GM19328 (cell line): ENCODE results near the gene NFATC1.
A peak's percentile ranks its signal among the peaks of the same experiment; 100 is the strongest.

ENCODE experiments used
- ATAC-seq: cut with Tn5 transposase; IDR thresholded peaks from one replicate; pipeline ENCODE4 v1.9.1; 2021; ENCODE audit warnings: mild to moderate bottlenecking, moderate library complexity; ENCODE audit not compliant: unreplicated experiment

Gene NFATC1

DNA sequence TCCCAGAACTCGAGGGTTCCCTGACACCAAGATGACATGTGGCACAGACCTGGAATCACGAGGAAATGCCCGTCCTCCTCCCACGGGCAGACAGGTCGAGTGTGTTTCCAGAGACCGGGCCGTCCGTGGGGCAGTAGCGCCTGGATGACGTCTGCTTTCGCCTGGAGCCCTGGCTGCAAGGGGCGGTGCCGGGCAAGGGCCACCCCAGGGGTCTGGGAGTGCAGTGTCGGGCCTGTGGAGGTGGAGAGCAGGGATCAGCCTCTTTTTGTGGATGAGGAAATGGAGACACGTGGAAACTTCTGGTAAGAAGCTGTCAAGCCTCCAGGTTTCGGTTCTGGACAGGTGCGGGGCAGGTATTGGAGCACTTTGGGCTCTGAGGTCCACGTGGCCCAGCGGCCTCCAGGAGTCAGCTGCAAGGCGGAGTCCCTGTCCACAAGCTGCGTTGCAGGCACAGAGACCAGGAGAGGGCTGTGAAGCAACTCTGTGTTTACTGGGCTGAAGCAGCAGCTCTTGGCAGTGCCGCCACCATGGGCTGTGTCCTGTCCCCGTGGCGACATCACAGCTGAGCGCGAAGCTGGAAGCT lies 25.6 kb downstream of the NFATC1 start:
- ATAC-seq: no peak

DNA sequence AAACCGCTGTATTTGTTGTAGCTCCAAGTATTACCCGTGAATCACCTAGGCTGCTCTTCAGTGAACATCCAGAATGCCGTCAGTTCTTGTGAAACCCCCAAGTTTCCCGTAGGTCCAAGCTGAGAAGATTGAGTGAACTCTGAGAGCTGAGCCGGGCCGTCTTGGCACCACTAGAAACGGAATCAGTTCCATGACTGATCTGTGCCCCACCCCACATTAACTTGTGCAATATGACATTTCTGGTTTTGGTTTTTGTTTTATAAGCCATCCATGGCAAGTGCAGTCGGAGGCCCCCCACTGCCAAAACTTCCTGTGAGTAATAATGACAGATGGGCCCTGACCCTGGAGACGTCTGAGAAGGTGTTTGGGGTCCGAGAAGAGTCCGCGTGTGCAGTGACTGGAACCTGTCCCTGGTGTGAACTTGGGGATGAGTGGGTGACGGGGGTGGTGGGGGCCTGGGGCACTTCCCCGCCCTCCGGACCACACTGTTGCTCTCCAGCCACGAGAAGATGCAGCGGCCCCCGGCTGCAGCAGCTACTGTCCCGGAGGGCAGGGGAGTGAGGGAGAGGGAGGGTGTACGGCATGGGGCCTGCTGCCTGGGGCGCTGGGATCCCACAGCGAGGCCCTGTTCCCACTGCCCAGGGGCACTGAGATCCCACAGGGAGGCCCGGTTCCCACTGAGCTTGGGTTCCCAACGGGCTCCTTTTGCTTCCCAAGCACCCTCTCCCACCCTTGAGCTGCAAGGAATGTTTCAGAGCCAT lies 26.5 kb downstream of the NFATC1 start:
- peak; percentile 58 for ATAC-seq

DNA sequence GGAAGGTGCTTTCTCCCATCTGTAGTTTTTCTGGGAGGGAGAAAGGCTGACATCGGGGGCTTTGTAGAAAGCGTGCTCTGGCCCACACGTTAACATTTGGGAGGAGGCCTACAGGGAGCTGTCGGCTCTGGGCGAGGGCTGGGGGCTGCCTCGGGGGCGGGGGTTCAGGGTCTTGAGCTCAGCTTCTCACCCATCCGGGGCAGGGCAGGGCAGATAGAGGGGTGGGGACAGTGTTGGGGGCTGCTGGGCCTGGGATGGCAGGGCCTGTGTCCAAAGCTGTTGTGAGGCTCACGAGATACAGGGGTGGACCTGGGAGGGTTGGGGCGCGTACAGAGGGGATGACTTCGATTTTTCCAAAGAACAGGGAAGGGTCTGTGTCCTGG lies 27.0 kb downstream of the NFATC1 start:
- no peak for ATAC-seq

DNA sequence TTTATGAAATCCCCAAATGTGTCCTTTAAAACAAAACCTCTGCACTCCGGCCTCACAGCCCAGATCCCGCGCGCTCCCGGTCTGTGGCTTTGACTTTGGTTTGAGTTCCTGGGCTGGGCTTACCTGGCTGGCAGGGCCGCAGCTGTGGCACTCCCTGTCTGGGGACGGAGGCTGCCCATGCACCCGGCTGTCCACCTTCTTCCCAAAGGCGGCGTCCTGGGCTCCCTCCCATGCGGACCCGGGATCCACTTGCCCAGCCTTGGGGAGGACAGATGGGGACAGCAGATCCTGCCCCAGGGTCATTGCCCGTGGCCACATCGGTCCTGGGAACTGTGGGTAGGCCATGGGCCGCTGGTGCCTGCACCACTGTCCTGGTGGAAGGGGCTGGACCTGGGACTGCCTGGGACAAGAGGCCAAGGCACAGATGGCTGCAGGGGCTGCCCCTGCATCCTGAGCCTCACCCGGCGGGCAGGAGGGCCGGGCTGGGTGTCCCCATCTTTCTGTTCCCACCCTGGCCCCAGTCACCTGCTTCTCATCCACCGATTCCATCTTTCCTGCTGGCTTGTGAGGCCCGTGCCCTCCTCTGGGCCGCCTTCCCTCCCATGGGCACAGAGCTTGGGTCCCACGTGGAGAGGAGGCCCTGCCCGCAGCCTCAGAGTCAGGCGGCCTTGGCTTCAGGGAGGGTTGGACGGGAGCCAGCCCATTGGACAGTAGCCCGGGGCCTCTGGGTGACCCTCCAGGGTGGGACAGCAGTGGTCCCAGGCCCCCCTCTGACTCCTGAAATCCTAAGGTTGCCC lies 27.7 kb downstream of the NFATC1 start:
- ATAC-seq: no peak

DNA sequence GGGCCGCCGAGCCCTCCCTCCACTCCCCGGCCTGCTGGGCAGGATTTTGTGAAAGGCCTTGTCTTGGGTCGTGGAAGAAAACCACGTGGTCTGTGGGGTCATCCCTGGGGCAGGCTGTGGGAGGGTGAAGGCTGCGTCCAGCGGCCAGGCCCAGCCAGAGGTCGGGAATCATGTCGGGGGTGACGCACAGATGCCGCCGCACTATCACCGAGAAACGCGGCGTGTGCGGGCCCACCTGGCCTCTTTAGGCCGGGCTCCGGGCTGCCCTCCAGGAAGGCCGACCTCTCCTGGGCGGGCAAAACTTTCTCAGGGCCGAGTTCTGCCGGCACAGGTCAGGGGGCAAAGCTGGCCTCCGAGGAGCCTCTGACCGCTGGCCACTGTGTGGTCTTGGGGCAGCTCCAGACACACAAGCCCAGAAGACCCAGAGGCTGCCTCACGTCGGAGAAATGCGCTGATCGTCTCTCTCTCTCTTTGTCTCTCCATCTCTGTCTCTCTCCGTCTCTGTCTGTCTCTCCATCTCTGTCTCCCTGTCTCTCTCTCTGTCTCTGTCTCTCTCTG lies 28.4 kb downstream of the NFATC1 start:
- no peak for ATAC-seq

GRCh38 chr18:79424880-79425568 lies 29.3 kb downstream of the NFATC1 start:
- ATAC-seq: no peak

DNA sequence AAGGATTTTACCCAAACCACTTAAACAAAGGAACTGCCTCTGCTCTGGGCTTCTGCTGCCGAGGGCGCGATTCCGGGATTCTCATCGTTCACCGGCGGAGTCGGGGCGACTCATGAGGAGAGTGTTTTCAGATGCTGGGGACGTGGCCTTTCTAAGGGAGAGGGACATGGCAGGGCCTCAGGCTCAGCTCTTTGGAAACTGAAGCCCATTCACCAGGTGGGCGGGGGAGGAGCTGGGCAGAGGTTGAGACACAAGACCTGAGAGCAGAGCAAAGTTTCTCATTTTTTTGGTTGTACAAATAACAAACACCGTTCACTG lies 29.8 kb downstream of the NFATC1 start:
- ATAC-seq: no peak

- no peak for ATAC-seq
Measured at GRCh38 chr18:79426376-79427300, 30.9 kb downstream of the NFATC1 start.

DNA sequence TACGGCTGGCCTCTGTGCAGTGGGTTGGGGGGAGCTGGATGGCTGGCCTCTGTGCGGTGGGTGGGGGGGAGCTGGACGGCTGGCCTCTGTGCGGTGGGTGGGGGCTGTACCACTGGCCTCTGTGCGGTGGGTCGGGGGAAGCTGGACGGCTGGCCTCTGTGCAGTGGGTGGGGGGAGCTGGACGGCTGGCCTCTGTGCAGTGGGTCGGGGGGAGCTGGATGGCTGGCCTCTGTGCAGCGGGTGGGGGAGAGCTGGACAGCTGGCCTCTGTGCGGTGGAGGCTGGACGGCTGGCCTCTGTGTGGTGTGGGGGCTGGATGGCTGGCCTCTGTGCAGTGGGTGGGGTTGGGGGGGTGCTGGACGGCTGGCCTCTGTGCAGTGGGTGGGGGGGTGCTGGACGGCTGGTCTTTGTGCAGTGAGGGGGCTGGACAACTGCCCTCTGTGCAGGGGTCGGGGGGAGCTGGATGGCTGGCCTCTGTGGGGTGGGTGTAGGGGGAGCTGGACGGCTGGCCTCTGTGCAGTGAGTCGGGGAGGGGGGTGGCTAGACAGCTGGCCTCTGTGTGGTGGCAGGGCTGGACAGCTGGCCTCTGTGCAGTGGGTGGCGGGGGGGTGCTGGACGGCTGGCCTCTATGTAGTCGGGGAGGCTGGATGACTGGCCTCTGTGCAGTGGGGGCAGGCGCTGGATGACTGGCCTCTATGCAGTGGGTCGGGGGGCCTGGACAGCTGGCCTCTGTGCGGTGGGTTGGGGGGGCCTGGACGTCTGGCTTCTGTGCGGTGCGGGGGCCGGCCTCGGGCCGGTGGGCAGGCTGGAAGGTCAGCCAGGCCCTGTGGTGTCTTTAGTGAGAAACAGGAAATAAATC lies 31.9 kb downstream of the NFATC1 start:
- no peak for ATAC-seq

- ATAC-seq: no peak
Measured at GRCh38 chr18:79428287-79428686, 32.6 kb downstream of the NFATC1 start.

DNA sequence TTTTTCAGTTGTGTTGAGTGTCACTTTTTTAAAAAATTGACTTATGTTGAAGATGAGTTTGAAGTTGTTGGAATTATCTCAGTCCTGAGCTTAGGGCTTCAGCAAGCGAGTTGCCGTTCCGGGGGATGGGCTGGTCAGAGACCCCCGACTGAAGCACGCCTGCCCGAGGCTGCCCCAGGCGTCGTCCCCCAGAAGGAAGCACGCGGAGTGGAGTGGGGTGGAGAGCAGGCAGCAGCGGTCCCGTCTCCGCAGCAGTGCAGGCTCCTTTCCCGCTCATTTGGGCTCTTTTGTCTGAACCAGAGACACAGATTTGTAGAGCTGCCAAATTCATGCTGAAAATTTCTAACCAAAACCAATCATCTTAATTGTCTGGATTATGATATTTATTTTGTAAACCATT lies 33.7 kb downstream of the NFATC1 start:
- ATAC-seq: no peak

GRCh38 chr18:79429785-79430281 lies 34.1 kb downstream of the NFATC1 start:
- no peak for ATAC-seq

- ATAC-seq: no peak
Measured at GRCh38 chr18:79432376-79433120, 36.8 kb downstream of the NFATC1 start.

DNA sequence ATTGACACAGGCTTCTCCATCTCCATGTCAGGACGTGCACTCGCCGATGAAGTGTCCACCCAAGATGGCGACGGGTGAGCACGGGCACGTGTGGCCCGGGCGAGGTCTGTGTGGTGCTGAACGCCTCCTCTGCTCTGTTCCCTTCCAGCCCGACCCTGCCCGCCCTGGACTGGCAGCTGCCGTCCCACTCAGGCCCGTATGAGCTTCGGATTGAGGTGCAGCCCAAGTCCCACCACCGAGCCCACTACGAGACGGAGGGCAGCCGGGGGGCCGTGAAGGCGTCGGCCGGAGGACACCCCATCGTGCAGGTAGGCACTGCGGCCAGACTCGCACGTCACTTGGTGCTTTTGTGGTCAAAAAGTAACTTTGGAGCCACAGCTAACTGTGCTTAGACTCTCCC lies 37.7 kb downstream of the NFATC1 start:
- no peak for ATAC-seq

GRCh38 chr18:79434607-79435401 lies 39.1 kb downstream of the NFATC1 start:
- no peak for ATAC-seq

DNA sequence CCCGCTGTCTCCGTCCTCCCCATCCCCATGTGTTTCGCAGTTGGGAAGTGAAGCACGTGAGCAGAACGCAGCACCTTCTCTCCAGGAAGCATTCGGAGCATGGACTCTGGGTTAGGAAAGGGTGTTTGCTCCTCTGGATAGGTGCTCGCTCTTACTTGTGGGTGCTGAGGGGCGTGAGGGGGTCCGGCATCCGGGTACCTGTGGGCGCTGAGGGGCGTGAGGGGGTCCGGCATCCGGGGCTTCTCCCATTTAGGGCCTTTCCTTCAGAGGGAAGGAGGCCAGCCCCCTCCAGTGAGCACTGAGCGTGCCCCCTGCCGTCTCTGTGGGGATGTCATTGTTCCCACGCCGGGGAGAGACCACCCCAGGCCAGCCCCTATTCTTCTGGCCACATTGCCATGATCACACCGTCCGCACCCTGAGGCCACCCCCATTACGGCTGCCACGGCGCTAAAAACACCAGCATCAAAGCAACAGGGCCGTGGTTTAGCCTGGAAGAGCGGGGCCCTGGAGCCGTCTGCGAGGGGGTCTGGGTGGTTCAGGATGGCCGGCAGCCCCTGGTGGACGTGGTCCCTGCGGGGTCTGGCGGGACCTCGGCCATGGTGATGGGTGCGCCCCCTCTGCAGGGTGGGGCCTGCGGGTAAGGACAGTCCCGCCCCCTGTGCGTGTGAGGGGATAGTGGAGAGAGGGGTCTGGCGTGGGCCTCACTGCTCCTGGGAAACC lies 41.0 kb downstream of the NFATC1 start:
- ATAC-seq: no peak
